Stimulated activated CD8-positive, alpha-beta memory T cell treated with anti-CD3 and anti-CD28 coated beads, Interleukin-12 subunit alpha, Interleukin-12 subunit beta, amount 100 ng/mL, for 1 hour (primary cell): ENCODE data around the gene AIF1L.

Experiments
- DNase-seq: peaks from one replicate; pipeline ENCODE4 v3.0.0-alpha.2; 2020; ENCODE audit warnings: low read depth

The AIF1L gene

GRCh38 chr9:131096269-131097125, at the start of gene AIF1L:
AIF1L (plus strand) TSS chr9:131096531; CDS start chr9:131096630, 99 bp downstream.
- no peak for DNase-seq

- DNase-seq: peak; percentile 41
Measured at GRCh38 chr9:131046581-131047202, 49.6 kb upstream of the AIF1L start.

GRCh38 chr9:131048332-131048731, 48.0 kb upstream of the AIF1L start:
- no peak for DNase-seq

- no peak for DNase-seq
Measured at GRCh38 chr9:131048820-131049219, 47.5 kb upstream of the AIF1L start.

GRCh38 chr9:131049829-131050715, 46.3 kb upstream of the AIF1L start:
- DNase-seq: no peak

- no peak for DNase-seq
Measured at GRCh38 chr9:131050831-131051230, 45.5 kb upstream of the AIF1L start.

- no peak for DNase-seq
Measured at GRCh38 chr9:131051592-131052517, 44.5 kb upstream of the AIF1L start.

GRCh38 chr9:131053896-131054295, 42.4 kb upstream of the AIF1L start:
- no peak for DNase-seq

GRCh38 chr9:131056781-131057506, 39.4 kb upstream of the AIF1L start:
- no peak for DNase-seq

GRCh38 chr9:131060900-131061630, 35.3 kb upstream of the AIF1L start:
- DNase-seq: no peak

- no peak for DNase-seq
Measured at GRCh38 chr9:131062969-131063368, 33.4 kb upstream of the AIF1L start.

- no peak for DNase-seq
Measured at GRCh38 chr9:131065599-131065998, 30.7 kb upstream of the AIF1L start.

- no peak for DNase-seq
Measured at GRCh38 chr9:131067625-131068024, 28.7 kb upstream of the AIF1L start.

GRCh38 chr9:131068076-131068816, 28.1 kb upstream of the AIF1L start:
- DNase-seq: no peak

GRCh38 chr9:131069699-131070098, 26.6 kb upstream of the AIF1L start:
- DNase-seq: no peak

- no peak for DNase-seq
Measured at GRCh38 chr9:131072107-131072870, 24.0 kb upstream of the AIF1L start.

- DNase-seq: no peak
Measured at GRCh38 chr9:131072871-131073237, 23.5 kb upstream of the AIF1L start.

- no peak for DNase-seq
Measured at GRCh38 chr9:131076347-131077195, 19.8 kb upstream of the AIF1L start.
